ENCODE measurements around the gene ZNF474.

The ZNF474 gene

GRCh38 chr5:122153774-122154173, 24.4 kb downstream of the ZNF474 start:
- DNase-seq = no peak
- ATAC-seq = peak; percentile 11

DNA sequence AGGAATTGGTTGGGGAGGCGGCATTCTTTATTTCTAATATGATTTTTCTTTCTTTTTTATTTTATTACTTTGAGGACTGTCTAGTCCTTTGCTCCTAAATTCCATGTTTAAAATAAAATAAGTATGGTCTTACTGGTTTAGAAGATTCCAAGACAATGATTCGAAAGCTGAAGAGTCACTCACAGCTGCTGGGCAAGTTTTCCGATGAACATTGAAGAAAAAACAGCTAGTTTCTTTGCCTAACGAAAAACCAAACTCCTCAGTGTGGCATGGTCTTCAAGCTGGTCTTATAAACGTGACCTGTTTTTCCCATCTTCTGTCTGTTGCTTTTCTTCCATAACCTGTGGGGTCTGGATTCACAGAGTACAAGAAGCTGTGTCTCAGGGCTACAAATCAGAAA, 25.1 kb downstream of the ZNF474 start:
- ATAC-seq (no peak), DNase-seq (no peak)

DNA sequence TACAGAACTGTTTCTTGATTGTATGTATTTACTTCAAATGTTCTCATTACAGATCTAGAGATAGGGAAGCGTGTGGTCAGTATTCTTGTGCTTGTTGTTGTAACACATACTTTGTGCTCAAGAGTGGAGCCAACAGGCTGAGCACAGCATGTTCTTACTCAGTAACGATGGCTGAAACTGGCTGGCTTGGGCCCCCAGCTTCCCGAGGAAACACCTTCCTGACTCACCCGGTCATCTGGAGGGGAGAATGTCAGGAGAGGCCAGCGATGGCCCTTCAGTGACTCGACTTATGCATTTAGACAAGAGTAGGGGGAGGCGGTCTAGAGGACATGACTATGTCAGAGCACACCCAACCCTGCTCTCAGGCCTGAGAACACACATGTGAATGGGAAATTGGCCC, 25.6 kb downstream of the ZNF474 start:
- ATAC-seq (no peak), DNase-seq (no peak)

- ATAC-seq (no peak), DNase-seq (no peak)
Measured at GRCh38 chr5:122155546-122155945, 26.2 kb downstream of the ZNF474 start.

DNA sequence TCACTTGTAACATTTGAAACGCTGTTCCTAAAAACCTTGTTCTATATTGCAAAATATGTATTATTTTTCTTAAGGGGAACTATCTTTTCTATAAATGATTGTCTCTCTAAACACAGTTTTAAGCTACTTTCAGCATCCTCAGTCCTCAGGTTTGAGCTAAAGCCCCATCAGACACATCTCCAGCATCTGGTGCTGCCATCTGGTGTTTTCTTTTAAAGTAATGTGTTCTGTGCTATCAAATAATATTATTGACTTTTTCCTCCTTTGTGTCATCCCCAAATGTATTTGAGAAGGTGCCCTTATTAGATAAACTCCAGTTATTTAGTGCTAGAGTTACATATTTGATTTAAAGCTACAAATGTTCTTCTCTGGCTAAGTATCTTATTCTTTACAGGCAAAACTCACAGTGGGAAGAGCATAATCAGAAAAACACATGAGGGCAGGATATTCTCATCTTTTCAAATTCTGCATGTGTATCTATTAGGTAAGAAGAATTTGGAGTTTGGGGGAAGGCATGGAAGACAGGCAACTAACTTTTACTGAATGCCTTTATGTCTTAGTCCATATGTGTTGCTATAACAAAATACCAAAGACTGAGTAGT, 27.5 kb downstream of the ZNF474 start:
- DNase-seq = no peak
- ATAC-seq = no peak

GRCh38 chr5:122162100-122162638, 32.8 kb downstream of the ZNF474 start:
- ATAC-seq = no peak
- DNase-seq = no peak

GRCh38 chr5:122163121-122164069, 34.0 kb downstream of the ZNF474 start:
- ATAC-seq (no peak), DNase-seq (no peak)

GRCh38 chr5:122164070-122164435, 34.7 kb downstream of the ZNF474 start:
- ATAC-seq = no peak
- DNase-seq = no peak

- DNase-seq (no peak), ATAC-seq (no peak)
Measured at GRCh38 chr5:122164831-122165558, 35.6 kb downstream of the ZNF474 start.

DNA sequence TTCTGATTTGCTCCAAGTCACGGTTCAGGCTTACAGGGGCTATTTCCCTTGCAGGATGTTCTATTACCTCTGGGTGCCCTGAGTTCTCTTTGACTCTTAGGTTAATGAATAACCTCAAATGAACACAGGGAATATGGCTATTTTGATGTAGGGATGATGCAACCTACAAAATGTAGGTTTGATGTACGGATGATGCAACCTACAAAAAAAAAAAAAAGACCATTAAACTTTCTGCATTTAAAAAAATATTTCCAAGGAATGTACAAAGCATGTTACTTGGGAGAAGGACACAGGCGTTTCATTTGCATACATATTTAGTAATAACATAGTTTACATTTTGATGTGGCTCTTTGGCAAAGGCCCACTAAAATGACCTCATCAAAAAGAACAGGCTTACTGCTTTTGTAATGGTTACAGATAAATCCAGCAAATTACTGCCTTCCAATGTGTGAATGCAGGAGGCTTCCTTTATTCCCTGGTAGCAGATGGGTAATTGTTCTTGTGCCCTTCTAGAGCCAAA, 36.3 kb downstream of the ZNF474 start:
- DNase-seq = no peak
- ATAC-seq = no peak

GRCh38 chr5:122169350-122170103, 40.2 kb downstream of the ZNF474 start:
- ATAC-seq (no peak), DNase-seq (no peak)

DNA sequence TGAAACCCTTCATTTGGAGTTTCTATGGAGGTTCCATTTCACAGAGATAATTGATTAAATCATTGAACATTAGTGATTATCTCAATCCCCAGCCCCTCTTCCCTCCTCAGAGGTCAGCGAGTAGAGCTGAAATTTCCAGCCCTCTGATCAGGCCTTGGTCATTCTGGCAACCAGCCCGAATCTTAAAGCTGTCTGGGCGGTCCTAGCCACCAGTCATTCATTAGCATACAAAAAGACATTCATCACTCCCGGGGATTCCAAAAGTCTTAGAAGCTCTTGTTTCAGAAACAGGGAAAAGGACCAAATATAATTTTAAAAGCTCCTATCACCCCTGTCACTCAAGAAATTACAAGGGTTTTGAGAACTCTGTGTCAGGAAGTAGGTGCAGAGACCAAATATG, 41.3 kb downstream of the ZNF474 start:
- ATAC-seq = no peak
- no peak for DNase-seq

GRCh38 chr5:122172207-122172606, 42.9 kb downstream of the ZNF474 start:
- DNase-seq (no peak), ATAC-seq (no peak)

GRCh38 chr5:122173474-122174415, 44.4 kb downstream of the ZNF474 start:
- DNase-seq (no peak), ATAC-seq (no peak)

DNA sequence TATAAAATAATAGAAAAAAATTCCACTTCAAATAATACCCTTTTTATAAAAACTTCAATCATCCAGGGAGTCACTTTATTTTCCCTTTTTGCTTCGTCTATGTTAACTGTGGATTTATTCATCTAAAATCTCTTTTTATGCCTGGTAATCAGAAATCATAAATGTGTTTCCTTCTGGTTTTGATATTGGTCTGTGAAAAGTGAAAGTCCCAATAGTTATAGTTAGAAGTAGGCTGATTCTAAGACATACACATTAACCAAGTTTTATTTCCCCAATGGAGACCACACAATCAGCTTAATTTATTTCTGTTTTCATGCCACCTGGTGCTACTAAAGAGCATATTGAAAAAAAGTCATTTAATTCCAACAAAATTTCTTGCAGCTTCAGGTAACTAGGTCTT, 45.7 kb downstream of the ZNF474 start:
- DNase-seq = no peak
- ATAC-seq = no peak

GRCh38 chr5:122175852-122176251, 46.5 kb downstream of the ZNF474 start:
- DNase-seq (no peak), ATAC-seq (no peak)

DNA sequence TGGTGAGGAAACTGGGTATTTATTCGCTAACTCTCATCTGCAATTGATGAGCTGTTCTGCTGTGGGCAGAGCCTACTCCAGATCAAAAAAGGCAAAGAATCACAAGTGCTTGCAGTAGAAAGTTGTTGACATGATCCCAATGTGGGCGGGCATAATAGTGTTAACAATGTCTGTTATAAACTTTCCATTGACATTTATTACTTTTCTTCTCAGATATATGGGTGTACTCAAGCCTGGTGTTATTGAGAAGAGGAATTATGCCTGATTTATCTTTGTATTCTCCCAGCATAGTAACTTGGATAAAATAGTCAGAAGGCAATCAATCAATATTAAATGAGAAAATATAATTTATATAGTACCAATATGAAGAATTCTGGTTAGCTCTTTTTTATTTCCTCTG, 47.8 kb downstream of the ZNF474 start:
- no peak for ATAC-seq
- DNase-seq = no peak

GRCh38 chr5:122179701-122180100, 50.4 kb downstream of the ZNF474 start:
- ATAC-seq = no peak
- DNase-seq = no peak

GRCh38 chr5:122180146-122180712, 50.9 kb downstream of the ZNF474 start:
- DNase-seq (no peak), ATAC-seq (no peak)

GRCh38 chr5:122180863-122181548, 51.7 kb downstream of the ZNF474 start:
- DNase-seq (no peak), ATAC-seq (peak; percentile 71)

Data from stimulated activated naive CD8-positive, alpha-beta T cell treated with anti-CD3 and anti-CD28 coated beads, Interleukin-15, Interleukin-2, amounts not matched to agents 100 U/mL and 50 U/mL, for 24 hours (primary cell).